IMR-90 (cell line): ENCODE results near the gene CCR9. TPM values are rescaled to one million over a fixed set of nuclear protein-coding genes. Genes with fewer than 3 reads are reported as not detected.

Experiments
- ATAC-seq: fragments of 200-7000 bp; cut with Tn5 transposase; 2 replicates; pipeline ENCODE4 v1.9.1; 2020; ENCODE audit warnings: low read depth, mild to moderate bottlenecking, moderate library complexity
- BruUV-seq: library from RNA; stranded (reverse); fragments of 400-500 nt; replicated peaks from 2 replicates; lab custom pipeline; 2021; lab: Mats Ljungman, UMichigan
- CTCF ChIA-PET: fragments of 300-600 bp; formaldehyde crosslinking; extraction: SDS; loops from one replicate; lab custom pipeline; 2021; ENCODE audit warnings: antibody characterized with exemption; lab: Yijun Ruan, JAX
- POLR2A ChIA-PET: fragments of 300-600 bp; sonication (Branson Sonifier 250); formaldehyde crosslinking; loops from one replicate; lab custom pipeline; 2022; ENCODE audit warnings: antibody characterized with exemption; ENCODE audit not compliant: unreplicated experiment; lab: Charles Lee
- DNase-seq: peaks from one replicate; pipeline ENCODE4 v3.0.0; 2013
- H2AFZ ChIP-seq: replicated peaks from 2 replicates; pipeline ENCODE3; 2013; ENCODE audit warnings: low read length, mild to moderate bottlenecking; ENCODE audit not compliant: poor library complexity
- H2AK5ac ChIP-seq: 2 replicates; pipeline ENCODE4 v1.6.1; 2013; ENCODE audit warnings: low read depth, low read length, inconsistent platforms
- H2AK9ac ChIP-seq: replicated peaks from 2 replicates; pipeline ENCODE3; 2013; ENCODE audit warnings: mild to moderate bottlenecking, low read depth, low read length, moderate library complexity; ENCODE audit not compliant: poor library complexity
- H2BK120ac ChIP-seq: 2 replicates; pipeline ENCODE4 v1.6.1; 2013; ENCODE audit warnings: low read depth, low read length, inconsistent platforms
- H2BK15ac ChIP-seq: 3 replicates; pipeline ENCODE4 v1.6.1; 2013; ENCODE audit warnings: low read depth, low read length, inconsistent platforms
- H2BK20ac ChIP-seq: 2 replicates; pipeline ENCODE4 v1.6.1; 2013; ENCODE audit warnings: low read depth, mild to moderate bottlenecking, inconsistent platforms, low read length, moderate library complexity
- H2BK5ac ChIP-seq: 2 replicates; pipeline ENCODE4 v1.6.1; 2013; ENCODE audit warnings: mild to moderate bottlenecking, low read depth, low read length, inconsistent platforms; ENCODE audit not compliant: poor library complexity, severe bottlenecking
- H3K14ac ChIP-seq: replicated peaks from 2 replicates; pipeline ENCODE4 v1.6.1; 2013; ENCODE audit warnings: low read depth, low read length, inconsistent platforms
- H3K18ac ChIP-seq: 2 replicates; pipeline ENCODE4 v1.6.1; 2013; ENCODE audit warnings: low read depth, low read length, control low read depth
- H3K23ac ChIP-seq: 2 replicates; pipeline ENCODE4 v1.6.1; 2013; ENCODE audit warnings: low read depth, low read length, inconsistent platforms
- H3K27ac ChIP-seq: 2 replicates; pipeline ENCODE4 v1.5.1; 2013; ENCODE audit warnings: mild to moderate bottlenecking, control low read depth, low read length; ENCODE audit not compliant: insufficient read depth
- H3K27me3 ChIP-seq: 2 replicates; pipeline ENCODE4 v1.6.1; 2013; ENCODE audit warnings: low read length; ENCODE audit not compliant: control insufficient read depth, insufficient read depth
- H3K36me3 ChIP-seq: 2 replicates; pipeline ENCODE4 v1.6.1; 2013; ENCODE audit warnings: low read length, mixed read lengths; ENCODE audit not compliant: control insufficient read depth, insufficient read depth
- H3K4ac ChIP-seq: 2 replicates; pipeline ENCODE4 v1.6.1; 2013; ENCODE audit warnings: low read depth, low read length, inconsistent platforms
- H3K4me1 ChIP-seq: 2 replicates; pipeline ENCODE4 v1.6.1; 2013; ENCODE audit warnings: low read length, mixed read lengths; ENCODE audit not compliant: control insufficient read depth, insufficient read depth
- H3K4me2 ChIP-seq: 2 replicates; pipeline ENCODE4 v1.6.1; 2013; ENCODE audit warnings: low read depth, mild to moderate bottlenecking, control low read depth, low read length, moderate library complexity
- H3K4me3 ChIP-seq: 2 replicates; pipeline ENCODE4 v1.5.1; 2013; ENCODE audit warnings: low read depth, mild to moderate bottlenecking, control low read depth, low read length, moderate library complexity; ENCODE audit not compliant: insufficient read depth
- H3K56ac ChIP-seq: 2 replicates; pipeline ENCODE4 v1.6.1; 2013; ENCODE audit warnings: low read length, inconsistent platforms; ENCODE audit not compliant: insufficient read depth; ENCODE audit errors: extremely low read depth
- H3K79me1 ChIP-seq, 2 experiments: 2 replicates each; pipeline ENCODE4 v1.6.1; 2013; ENCODE audit warnings: low read length in 2 of 2, inconsistent platforms in 1 of 2, low read depth in 1 of 2
- H3K9ac ChIP-seq: 2 replicates; pipeline ENCODE4 v1.6.1; 2013; ENCODE audit warnings: low read depth, low read length, control low read depth
- H3K9me1 ChIP-seq: 2 replicates; pipeline ENCODE4 v1.6.1; 2013; ENCODE audit warnings: low read length, inconsistent platforms; ENCODE audit not compliant: insufficient read depth
- H3K9me3 ChIP-seq: 2 replicates; pipeline ENCODE4 v1.6.1; 2013; ENCODE audit warnings: low read length; ENCODE audit not compliant: control insufficient read depth, insufficient read depth
- H4K20me1 ChIP-seq: 2 replicates; pipeline ENCODE4 v1.6.1; 2013; ENCODE audit warnings: low read length, inconsistent platforms; ENCODE audit not compliant: insufficient read depth
- H4K5ac ChIP-seq: 2 replicates; pipeline ENCODE4 v1.6.1; 2013; ENCODE audit warnings: mild to moderate bottlenecking, low read depth, low read length, control low read depth
- H4K8ac ChIP-seq, 2 experiments: 2 replicates each; pipeline ENCODE4 v1.6.1; 2013; ENCODE audit warnings: low read depth in 2 of 2, low read length in 2 of 2, control low read depth in 1 of 2, inconsistent platforms in 1 of 2
- H4K91ac ChIP-seq: 2 replicates; pipeline ENCODE4 v1.6.1; 2013; ENCODE audit warnings: low read depth, low read length, inconsistent platforms; ENCODE audit not compliant: insufficient read depth
- BHLHE40 ChIP-seq: fragments of 150-350 bp; IDR thresholded peaks from 2 replicates; pipeline ENCODE4 v1.6.1; 2016; ENCODE audit warnings: mild to moderate bottlenecking, low read depth, low read length
- CHD1 ChIP-seq: IDR thresholded peaks from 2 replicates; pipeline ENCODE4 v1.6.1; 2012; ENCODE audit warnings: low read depth, low read length, improper control_type of control experiment
- MAFK ChIP-seq: IDR thresholded peaks from 2 replicates; pipeline ENCODE4 v1.6.1; 2012; ENCODE audit warnings: low read depth, low read length, improper control_type of control experiment
- NFE2L2 ChIP-seq: fragments of 150-350 bp; IDR thresholded peaks from 2 replicates; pipeline ENCODE4 v1.6.1; 2016; ENCODE audit warnings: low read depth, mild to moderate bottlenecking, low read length
- POLR2A ChIP-seq: IDR thresholded peaks from 2 replicates; pipeline ENCODE4 v1.6.1; 2012; ENCODE audit warnings: mild to moderate bottlenecking, low read depth, low read length
- USF2 ChIP-seq: fragments of 150-350 bp; IDR thresholded peaks from 2 replicates; pipeline ENCODE4 v1.6.1; 2017; ENCODE audit warnings: mild to moderate bottlenecking, antibody characterized with exemption, low read length, low read depth
- WGBS, 2 experiments: methylation state at CpG; one replicate each; pipeline versions ENCODE4 v1.1.5 to v1.1.7; 2013; ENCODE audit warnings: missing lambda C conversion rate in 2 of 2; ENCODE audit not compliant: insufficient read length in 1 of 2; ENCODE audit errors: extremely low coverage in 2 of 2; 5-methylcytosine and 5-hydroxymethylcytosine counted together
- dilution Hi-C: fragments of 300-500 bp; cut with HindIII; formaldehyde crosslinking; loops from one replicate; pipeline ENCODE4 v1.14.3; 2018; ENCODE audit warnings: low sequenced_read_pairs; ENCODE audit not compliant: unreplicated experiment
- in situ Hi-C: fragments of 300-500 bp; cut with MboI; formaldehyde crosslinking; loops from 3 replicates; pipeline ENCODE4 v1.14.3; 2019; ENCODE audit warnings: low sequenced_read_pairs, inconsistent platforms, mixed read lengths
- intact Hi-C: fragments of 100-400 bp; cut with micrococcal nuclease; formaldehyde crosslinking; loops from 2 replicates; pipeline ENCODE4 v1.10.0; 2022
- polyA plus RNA-seq, 3 experiments: library from polyadenylated mRNA; depleted of rRNA; stranded (reverse); fragments of >200 nt; gene quantifications; 2 replicates each; pipeline ENCODE4 v1.2.3, GENCODE V29; 2012; ENCODE audit warnings: low replicate concordance in 1 of 3
- total RNA-seq: library from RNA; depleted of rRNA; stranded (reverse); fragments of >200 nt; gene quantifications from 2 replicates; pipeline ENCODE4 v1.2.3, GENCODE V29; 2012

CCR9 gene
- total and polyA plus RNA-seq, 2 of the 4 experiments (the other 2 are of a cell fraction): not detected

- POLR2A ChIA-PET: no interaction called here
- Histone ChIP-seq H3K56ac (no peak overlapping the region), H2BK15ac (no peak overlapping the region), H3K36me3 (no peaks in the 10 kb centered on the region), H3K27me3 (peaks cover 33% of the 10 kb centered on the region), H3K18ac (no peak overlapping the region), H4K8ac (no peak overlapping the region), H4K20me1 (no peaks in the 10 kb centered on the region), H3K14ac (no peak overlapping the region), H3K9me1 (no peaks in the 10 kb centered on the region), H2BK5ac (no peak overlapping the region), H2AFZ (no peak overlapping the region), H2BK20ac (no peak overlapping the region), H2AK5ac (no peak overlapping the region), H3K9ac (no peak overlapping the region), H4K5ac (no peak overlapping the region), H3K4ac (no peak overlapping the region), H4K91ac (no peak overlapping the region), H3K27ac (no peak overlapping the region), H3K79me1 (no peaks in the 10 kb centered on the region), H2BK120ac (no peak overlapping the region), H3K4me1 (no peaks in the 10 kb centered on the region), H3K4me2 (no peak overlapping the region), H3K9me3 (no peaks in the 10 kb centered on the region), H3K23ac (no peak overlapping the region), H3K4me3 (no peak overlapping the region), H2AK9ac (no peak overlapping the region)
- TF ChIP-seq CHD1 (no peak), BHLHE40 (no peak), NFE2L2 (no peak), MAFK (no peak), USF2 (no peak), POLR2A (no peak)
- in situ Hi-C loops: no loop called here
- WGBS, 2 experiments: no CpG with 5 or more reads among the region's 1 CpG
- no TSS peak for BruUV-seq
- dilution Hi-C loops: no loop called here
- no peak for ATAC-seq
- CTCF ChIA-PET: no interaction called here
- intact Hi-C loops: loop anchor here (5.0 kb wide), 1 partner anchor 44 kb away; no protein-coding TSS in a partner anchor
- DNase-seq: no peak
Observed at GRCh38 chr3:45848392-45848791, 38.0 kb upstream of the CCR9 start.
